HepG2 (cell line): Measurements from ENCODE around the gene PRCD. TPM values are rescaled to one million over a fixed set of nuclear protein-coding genes. Genes with fewer than 3 reads are reported as not detected.

Experiments
- AHR ChIP-seq: IDR thresholded peaks from 2 replicates; pipeline ENCODE4 v1.6.1; 2018; ENCODE audit warnings: missing genetic modification reagents, missing compliant biosample characterization
- ARNTL ChIP-seq: sonication (generic); formaldehyde crosslinking; IDR thresholded peaks from 2 replicates; pipeline ENCODE4 v1.4.0; 2020; ENCODE audit warnings: mild to moderate bottlenecking, missing genetic modification reagents
- CBFB ChIP-seq: sonication (generic); formaldehyde crosslinking; IDR thresholded peaks from 2 replicates; pipeline ENCODE4 v1.4.0; 2020; ENCODE audit warnings: missing genetic modification reagents
- CEBPB ChIP-seq: IDR thresholded peaks from 2 replicates; pipeline ENCODE4 v1.6.1; 2011; ENCODE audit warnings: low read depth, low read length, improper control_type of control experiment, borderline replicate concordance
- CERS6 ChIP-seq: sonication (generic); formaldehyde crosslinking; IDR thresholded peaks from 2 replicates; pipeline ENCODE4 v1.5.0; 2020; ENCODE audit warnings: missing genetic modification reagents
- GATAD1 ChIP-seq: IDR thresholded peaks from 2 replicates; pipeline ENCODE4 v1.6.1; 2016; ENCODE audit warnings: missing genetic modification reagents, missing compliant biosample characterization
- HNRNPK ChIP-seq: fragments of 200-400 bp; formaldehyde crosslinking; IDR thresholded peaks from 2 replicates; pipeline ENCODE4 v1.6.1; 2018; ENCODE audit warnings: low read length, low read depth, moderate library complexity, mild to moderate bottlenecking; ENCODE audit not compliant: poor library complexity, severe bottlenecking
- HNRNPL ChIP-seq: fragments of 200-400 bp; formaldehyde crosslinking; IDR thresholded peaks from 2 replicates; pipeline ENCODE4 v1.6.1; 2017; ENCODE audit warnings: mild to moderate bottlenecking, low read depth, low read length
- IRF9 ChIP-seq: sonication (generic); formaldehyde crosslinking; IDR thresholded peaks from 2 replicates; pipeline ENCODE4 v1.8.0; 2022; ENCODE audit warnings: missing genetic modification reagents, mild to moderate bottlenecking, borderline replicate concordance
- IRX3 ChIP-seq: sonication (generic); formaldehyde crosslinking; IDR thresholded peaks from 2 replicates; pipeline ENCODE4 v1.8.1; 2023; ENCODE audit warnings: mild to moderate bottlenecking, low read depth, missing genetic modification reagents, borderline replicate concordance
- LCORL ChIP-seq, 2 experiments: fragments of 450-650 bp in 1 of 2; sonication (generic) in 1 of 2; formaldehyde crosslinking in 1 of 2; IDR thresholded peaks; 2 replicates each; pipeline versions ENCODE4 v1.5.0 to v1.6.1; 2017 to 2020; ENCODE audit warnings: antibody characterized with exemption in 1 of 2, missing genetic modification reagents in 1 of 2
- MAZ ChIP-seq, 2 experiments: sonication (generic) in 1 of 2; formaldehyde crosslinking in 1 of 2; IDR thresholded peaks; 2 replicates each; pipeline versions ENCODE4 v1.5.0 to v1.6.1; 2012 to 2020; ENCODE audit warnings: low read depth in 2 of 2, mild to moderate bottlenecking in 2 of 2, borderline replicate concordance in 1 of 2, improper control_type of control experiment in 1 of 2, low read length in 1 of 2, missing genetic modification reagents in 1 of 2, moderate library complexity in 1 of 2
- MYC ChIP-seq: sonication (generic); formaldehyde crosslinking; IDR thresholded peaks from 2 replicates; pipeline ENCODE4 v1.9.0; 2021; ENCODE audit warnings: missing genetic modification reagents, borderline replicate concordance
- NFRKB ChIP-seq: fragments of 450-650 bp; IDR thresholded peaks from 2 replicates; pipeline ENCODE4 v1.6.1; 2017
- PHF5A ChIP-seq: IDR thresholded peaks from one replicate; pipeline ENCODE4 v1.6.1; 2018; ENCODE audit warnings: low read depth, missing genetic modification reagents; ENCODE audit not compliant: unreplicated experiment
- RCOR2 ChIP-seq: IDR thresholded peaks from 2 replicates; pipeline ENCODE4 v1.6.1; 2016; ENCODE audit warnings: missing biosample characterization, missing genetic modification reagents
- RFXAP ChIP-seq: sonication (generic); formaldehyde crosslinking; IDR thresholded peaks from 2 replicates; pipeline ENCODE4 v1.4.0; 2020; ENCODE audit warnings: missing genetic modification reagents, borderline replicate concordance
- SOX6 ChIP-seq, 2 experiments: fragments of 450-650 bp in 1 of 2; sonication (generic) in 1 of 2; formaldehyde crosslinking in 1 of 2; IDR thresholded peaks; 2 replicates each; pipeline versions ENCODE4 v1.4.0 to v1.6.1; 2017 to 2020; ENCODE audit warnings: antibody characterized with exemption in 1 of 2, mild to moderate bottlenecking in 1 of 2, missing genetic modification reagents in 1 of 2
- SP1 ChIP-seq, 2 experiments: fragments of 450-650 bp in 1 of 2; sonication (generic) in 1 of 2; formaldehyde crosslinking in 1 of 2; IDR thresholded peaks; 2 replicates each; pipeline versions ENCODE4 v1.4.0 to v1.6.1; 2016 to 2020; ENCODE audit warnings: missing genetic modification reagents in 1 of 2
- ZBTB3 ChIP-seq: sonication (generic); formaldehyde crosslinking; IDR thresholded peaks from 2 replicates; pipeline ENCODE4 v1.4.0; 2020; ENCODE audit warnings: low read depth, mild to moderate bottlenecking, moderate library complexity, missing genetic modification reagents, borderline replicate concordance
- ZNF260 ChIP-seq: sonication (generic); formaldehyde crosslinking; IDR thresholded peaks from 2 replicates; pipeline ENCODE4 v1.4.0; 2020; ENCODE audit warnings: missing genetic modification reagents, low read depth, mild to moderate bottlenecking, borderline replicate concordance
- ZNF414 ChIP-seq: sonication (generic); formaldehyde crosslinking; IDR thresholded peaks from 2 replicates; pipeline ENCODE4 v1.5.0; 2020; ENCODE audit warnings: missing genetic modification reagents
- ZNF431 ChIP-seq: sonication (generic); formaldehyde crosslinking; IDR thresholded peaks from 2 replicates; pipeline ENCODE4 v1.9.0; 2022; ENCODE audit warnings: missing genetic modification reagents, low read depth, mild to moderate bottlenecking, borderline replicate concordance
- ZNF510 ChIP-seq: sonication (generic); formaldehyde crosslinking; IDR thresholded peaks from 2 replicates; pipeline ENCODE4 v1.4.0; 2020; ENCODE audit warnings: low read depth, mild to moderate bottlenecking, missing genetic modification reagents
- ZNF720 ChIP-seq: sonication (generic); formaldehyde crosslinking; IDR thresholded peaks from 2 replicates; pipeline ENCODE4 v1.4.0; 2020; ENCODE audit warnings: missing genetic modification reagents
- ZNF792 ChIP-seq: IDR thresholded peaks from 2 replicates; pipeline ENCODE4 v1.6.1; 2016
- polyA plus RNA-seq, 8 experiments: library from polyadenylated mRNA; depleted of rRNA in 3 of 8; stranded (reverse) in 7 of 8; unstranded in 1 of 8; fragments of >200 nt; fragmentation: Illumina TruSeq in 4 of 8; extraction: Trizol in 4 of 8; gene quantifications; 2 replicates each; pipeline versions ENCODE4 v1.2.1 to v1.2.3, GENCODE V29; 2011 to 2016; ENCODE audit warnings: low read depth in 4 of 8, missing spikeins in 1 of 8, mixed read lengths in 1 of 8; ENCODE audit not compliant: insufficient read depth in 1 of 8
- total RNA-seq, 5 experiments: library from RNA; depleted of rRNA; stranded (reverse); fragments of >200 nt; fragmentation: Illumina TruSeq; extraction: Trizol; gene quantifications; 2 replicates each; pipeline ENCODE4 v1.2.3, GENCODE V29; 2016; ENCODE audit warnings: low read depth in 1 of 5

PRCD gene
- total and polyA plus RNA-seq, 2 of the 13 experiments (the other 11 are each of a cell fraction or from before 2014, with no cell fraction given): 0.51 TPM; not detected in 1

- peak; percentile 38; the same call in 1 of the 2 replicates for TF ChIP-seq ZNF414
- TF ChIP-seq GATAD1 (CRISPR knock-in tag): peak; percentile 93
- TF ChIP-seq MAZ (IDR thresholded peaks at IDR 0.05; ENCODE audit: borderline replicate concordance, low read depth, low read length): peak; percentile 98; the same call in 1 of the 2 replicates
- TF ChIP-seq MAZ (CRISPR knock-in tag; IDR thresholded peaks at IDR 0.05; ENCODE audit: low read depth): peak; percentile 93
- TF ChIP-seq AHR (CRISPR knock-in tag): peak; percentile 87
- peak; percentile 94 for TF ChIP-seq ZNF431
- TF ChIP-seq ZNF260: no peak
- peak; percentile 85 for TF ChIP-seq ARNTL (CRISPR knock-in tag)
- no peak for TF ChIP-seq CEBPB
- TF ChIP-seq ZNF720: no peak
- TF ChIP-seq RCOR2 (CRISPR knock-in tag): 0 out of 2 replicates have a peak, but pooled peaks have one; percentile 32
- no peak for TF ChIP-seq CERS6
- no peak for TF ChIP-seq RFXAP (CRISPR knock-in tag)
- TF ChIP-seq SP1 (IDR thresholded peaks at IDR 0.05): peak; percentile 94
- peak; percentile 49; the same call in 1 of the 2 replicates for TF ChIP-seq SP1 (CRISPR knock-in tag; IDR thresholded peaks at IDR 0.05)
- 0 out of 2 replicates have a peak, but pooled peaks have one; percentile 51 for TF ChIP-seq HNRNPL
- TF ChIP-seq LCORL (IDR thresholded peaks at IDR 0.05): no peak
- no peak; the same call in 1 of the 2 replicates for TF ChIP-seq LCORL (CRISPR knock-in tag; IDR thresholded peaks at IDR 0.05)
- no peak for TF ChIP-seq SOX6 (IDR thresholded peaks at IDR 0.05)
- TF ChIP-seq SOX6 (CRISPR knock-in tag; IDR thresholded peaks at IDR 0.05): peak; percentile 67
- peak; percentile 56 for TF ChIP-seq NFRKB
- 0 out of 2 replicates have a peak, but pooled peaks have one; percentile 25 for TF ChIP-seq IRX3 (CRISPR knock-in tag)
- TF ChIP-seq CBFB (CRISPR knock-in tag): peak; percentile 68; the same call in 1 of the 2 replicates
- peak; percentile 22; the same call in 1 of the 2 replicates for TF ChIP-seq IRF9
- peak; percentile 89 for TF ChIP-seq ZNF510 (CRISPR knock-in tag)
- no peak for TF ChIP-seq HNRNPK
- peak; percentile 90; the same call in 1 of the 2 replicates for TF ChIP-seq ZNF792 (CRISPR knock-in tag)
- peak; percentile 100 for TF ChIP-seq MYC (CRISPR knock-in tag)
- TF ChIP-seq ZBTB3: peak; percentile 86; the same call in 1 of the 2 replicates
- TF ChIP-seq PHF5A (CRISPR knock-in tag): peak; percentile 59
Observed at GRCh38 chr17:76557368-76558197, 17.7 kb downstream of the PRCD start (continued).
